ENCODE data around the gene PDIA6. TPM values are rescaled to one million over a fixed set of nuclear protein-coding genes. Genes with fewer than 3 reads are reported as not detected.
"Not testable (repeated sequence)": the region's sequence is repeated elsewhere in the genome, so short reads cannot be mapped to it uniquely, and the experiment has no call there.

PDIA6 gene
- total RNA-seq, 2 donors from 2014 or later: 79.3 to 131 TPM

GRCh38 chr2:10829299-10829698 is 16.7 kb upstream of the PDIA6 start:
- H3K27me3 Mint-ChIP-seq (ENCODE audit: low read depth): peaks cover 19% of the 10 kb centered on the region
- no peaks in the 10 kb centered on the region for H3K36me3 Mint-ChIP-seq (ENCODE audit: insufficient read depth in 2 of 2)
- ATAC-seq (replicated peaks in 1 of 2): no peak
- no peaks in the 10 kb centered on the region for H3K9me3 Mint-ChIP-seq
- DNase-seq: no peak
- peaks cover 5% of the 10 kb centered on the region for H3K4me1 Mint-ChIP-seq (ENCODE audit: low read depth)
- H3K4me3 Mint-ChIP-seq: no peak overlapping the region
- no peak overlapping the region for H3K27ac Mint-ChIP-seq

- H3K9me3 Mint-ChIP-seq: no peaks in the 10 kb centered on the region
- peaks cover 5% of the 10 kb centered on the region for H3K4me1 Mint-ChIP-seq (ENCODE audit: low read depth)
- H3K4me3 Mint-ChIP-seq: no peak overlapping the region
- no peak for DNase-seq
- H3K27me3 Mint-ChIP-seq (ENCODE audit: low read depth): peaks cover 19% of the 10 kb centered on the region
- ATAC-seq (replicated peaks in 1 of 2): no peak
- H3K27ac Mint-ChIP-seq: no peak overlapping the region
- H3K36me3 Mint-ChIP-seq (ENCODE audit: insufficient read depth in 2 of 2): no peaks in the 10 kb centered on the region
These were observed 15.8 kb upstream of the PDIA6 start for GRCh38 chr2:10828346-10828745.

- Mint-ChIP-seq H3K27me3 (ENCODE audit: low read depth) (peaks cover 16% of the 10 kb centered on the region), H3K4me1 (ENCODE audit: low read depth) (no peaks in the 10 kb centered on the region)
These were observed 14.0 kb upstream of the PDIA6 start for GRCh38 chr2:10826625-10827024.

GRCh38 chr2:10826026-10826425 is 13.4 kb upstream of the PDIA6 start:
- Mint-ChIP-seq H3K4me3 (no peak overlapping the region), H3K36me3 (ENCODE audit: insufficient read depth in 2 of 2) (no peaks in the 10 kb centered on the region), H3K4me1 (ENCODE audit: low read depth) (no peaks in the 10 kb centered on the region), H3K9me3 (no peaks in the 10 kb centered on the region), H3K27ac (no peak overlapping the region), H3K27me3 (ENCODE audit: low read depth) (peaks cover 10% of the 10 kb centered on the region)
- ATAC-seq (replicated peaks in 1 of 2): no peak
- DNase-seq: no peak

More at GRCh38 chr2:10826625-10827024, 14.0 kb upstream of the PDIA6 start:
- Mint-ChIP-seq H3K9me3 (no peaks in the 10 kb centered on the region), H3K36me3 (ENCODE audit: insufficient read depth in 2 of 2) (no peaks in the 10 kb centered on the region), H3K4me3 (no peak overlapping the region), H3K27ac (no peak overlapping the region)
- ATAC-seq (replicated peaks in 1 of 2) (no peak), DNase-seq (no peak)

- Mint-ChIP-seq H3K9me3 (no peaks in the 10 kb centered on the region), H3K4me3 (no peak overlapping the region), H3K36me3 (ENCODE audit: insufficient read depth in 2 of 2) (no peaks in the 10 kb centered on the region), H3K4me1 (ENCODE audit: low read depth) (no peaks in the 10 kb centered on the region), H3K27me3 (ENCODE audit: low read depth) (peaks cover 17% of the 10 kb centered on the region), H3K27ac (no peak overlapping the region)
- no peak for DNase-seq
- ATAC-seq (replicated peaks in 1 of 2): no peak
These were observed 11.6 kb upstream of the PDIA6 start for GRCh38 chr2:10824191-10824590.

- Mint-ChIP-seq H3K27me3 (ENCODE audit: low read depth) (peaks cover 22% of the 10 kb centered on the region), H3K27ac (no peak overlapping the region), H3K36me3 (ENCODE audit: insufficient read depth in 2 of 2) (no peaks in the 10 kb centered on the region)
These were observed 8.6 kb upstream of the PDIA6 start for GRCh38 chr2:10820978-10821695.

GRCh38 chr2:10820562-10820961 is 8.0 kb upstream of the PDIA6 start:
- H3K9me3 Mint-ChIP-seq: no peaks in the 10 kb centered on the region
- no peak for DNase-seq
- no peak overlapping the region for H3K27ac Mint-ChIP-seq
- H3K36me3 Mint-ChIP-seq (ENCODE audit: insufficient read depth in 2 of 2): no peaks in the 10 kb centered on the region
- no peak overlapping the region for H3K4me3 Mint-ChIP-seq
- H3K27me3 Mint-ChIP-seq (ENCODE audit: low read depth): peaks cover 16% of the 10 kb centered on the region
- H3K4me1 Mint-ChIP-seq (ENCODE audit: low read depth): no peaks in the 10 kb centered on the region
- no peak for ATAC-seq (replicated peaks in 1 of 2)

More at GRCh38 chr2:10820978-10821695, 8.6 kb upstream of the PDIA6 start:
- H3K9me3 Mint-ChIP-seq: no peaks in the 10 kb centered on the region
- no peak for ATAC-seq (replicated peaks in 1 of 2)
- no peak overlapping the region for H3K4me3 Mint-ChIP-seq
- no peaks in the 10 kb centered on the region for H3K4me1 Mint-ChIP-seq (ENCODE audit: low read depth)
- DNase-seq: no peak

- peaks cover 13% of the 10 kb centered on the region for H3K27me3 Mint-ChIP-seq (ENCODE audit: low read depth)
- H3K36me3 Mint-ChIP-seq (ENCODE audit: insufficient read depth in 2 of 2): no peaks in the 10 kb centered on the region
- no peak for ATAC-seq (replicated peaks in 1 of 2)
- H3K4me3 Mint-ChIP-seq: no peak overlapping the region
- no peak overlapping the region for H3K27ac Mint-ChIP-seq
- no peaks in the 10 kb centered on the region for H3K9me3 Mint-ChIP-seq
- H3K4me1 Mint-ChIP-seq (ENCODE audit: low read depth): no peaks in the 10 kb centered on the region
- DNase-seq: no peak
These were observed 7.2 kb upstream of the PDIA6 start for GRCh38 chr2:10819714-10820314.

- no peak for DNase-seq
- H3K9me3 Mint-ChIP-seq: no peaks in the 10 kb centered on the region
- no peaks in the 10 kb centered on the region for H3K4me1 Mint-ChIP-seq (ENCODE audit: low read depth)
- ATAC-seq (replicated peaks in 1 of 2): no peak
- H3K4me3 Mint-ChIP-seq: no peak overlapping the region
- no peak overlapping the region for H3K27ac Mint-ChIP-seq
- no peaks in the 10 kb centered on the region for H3K36me3 Mint-ChIP-seq (ENCODE audit: insufficient read depth in 2 of 2)
- peaks cover 13% of the 10 kb centered on the region for H3K27me3 Mint-ChIP-seq (ENCODE audit: low read depth)
These were observed 6.4 kb upstream of the PDIA6 start for GRCh38 chr2:10818984-10819383.

GRCh38 chr2:10818305-10818704 is 5.7 kb upstream of the PDIA6 start:
- H3K9me3 Mint-ChIP-seq; H3K27ac Mint-ChIP-seq; H3K4me3 Mint-ChIP-seq; DNase-seq; ATAC-seq (replicated peaks in 1 of 2); H3K36me3 Mint-ChIP-seq (ENCODE audit: insufficient read depth in 2 of 2); H3K4me1 Mint-ChIP-seq (ENCODE audit: low read depth): not testable (repeated sequence)
- peaks cover 13% of the 10 kb centered on the region for H3K27me3 Mint-ChIP-seq (ENCODE audit: low read depth)

GRCh38 chr2:10817413-10817812 is 4.8 kb upstream of the PDIA6 start:
- H3K4me1 Mint-ChIP-seq (ENCODE audit: low read depth): peaks cover 4% of the 10 kb centered on the region
- no peak overlapping the region for H3K4me3 Mint-ChIP-seq
- H3K27me3 Mint-ChIP-seq (ENCODE audit: low read depth): peaks cover 13% of the 10 kb centered on the region
- ATAC-seq (replicated peaks in 1 of 2): no peak
- no peak overlapping the region for H3K27ac Mint-ChIP-seq
- H3K9me3 Mint-ChIP-seq: no peaks in the 10 kb centered on the region
- DNase-seq: no peak
- H3K36me3 Mint-ChIP-seq (ENCODE audit: insufficient read depth in 2 of 2): no peaks in the 10 kb centered on the region

- peaks cover 0 to 3% of the 10 kb centered on the region in 2 donors for H3K36me3 Mint-ChIP-seq (ENCODE audit: insufficient read depth in 2 of 2)
- DNase-seq (no peak), ATAC-seq (replicated peaks in 1 of 2) (no peak)
- H3K4me1 Mint-ChIP-seq (ENCODE audit: low read depth): peaks cover 22% of the 10 kb centered on the region
- H3K9me3 Mint-ChIP-seq: no peaks in the 10 kb centered on the region
- peaks cover 7% of the 10 kb centered on the region for H3K27me3 Mint-ChIP-seq (ENCODE audit: low read depth)
- peak overlapping the region in 1 of 2 donors; percentile 11 for H3K4me3 Mint-ChIP-seq
- no peak overlapping the region for H3K27ac Mint-ChIP-seq
These were observed 2.2 kb upstream of the PDIA6 start for GRCh38 chr2:10814571-10815331.

GRCh38 chr2:10814142-10814541 is 1.6 kb upstream of the PDIA6 start:
- Mint-ChIP-seq H3K4me3 (peak overlapping the region; percentile 2 to 14), H3K27me3 (ENCODE audit: low read depth) (peaks cover 4% of the 10 kb centered on the region), H3K27ac (no peak overlapping the region), H3K4me1 (ENCODE audit: low read depth) (peaks cover 27% of the 10 kb centered on the region), H3K36me3 (ENCODE audit: insufficient read depth in 2 of 2) (peaks cover under 1 to 3% of the 10 kb centered on the region in 2 donors), H3K9me3 (no peaks in the 10 kb centered on the region)
- ATAC-seq (replicated peaks in 1 of 2) (no peak), DNase-seq (no peak)

All from activated T-cell treated with anti-CD3 and anti-CD28 coated beads, Interleukin-2, amount 50 U/mL, for 72 hours (primary cell).